ENCODE results near the gene USP32.

- TF ChIP-seq EZH2 (IDR thresholded peaks at IDR 0.05; ENCODE audit: borderline replicate concordance, low read length) (no peak), CTCF (IDR thresholded peaks at IDR 0.05; ENCODE audit: low read length) (no peak)
Measured at GRCh38 chr17:60345233-60345632, 46.7 kb downstream of the USP32 start.

Data from OCI-LY1 (cell line).